SH-SY5Y (cell line): ENCODE measurements around the gene FBLN2.

ENCODE experiments used
- GATA2 ChIP-seq: IDR thresholded peaks from 2 replicates; pipeline ENCODE4 v1.6.1; 2011; ENCODE audit warnings: mild to moderate bottlenecking, low read depth, low read length
- GATA3 ChIP-seq: IDR thresholded peaks from 2 replicates; pipeline ENCODE4 v1.6.1; 2011; ENCODE audit warnings: low read depth, mild to moderate bottlenecking, low read length, moderate library complexity

DNA sequence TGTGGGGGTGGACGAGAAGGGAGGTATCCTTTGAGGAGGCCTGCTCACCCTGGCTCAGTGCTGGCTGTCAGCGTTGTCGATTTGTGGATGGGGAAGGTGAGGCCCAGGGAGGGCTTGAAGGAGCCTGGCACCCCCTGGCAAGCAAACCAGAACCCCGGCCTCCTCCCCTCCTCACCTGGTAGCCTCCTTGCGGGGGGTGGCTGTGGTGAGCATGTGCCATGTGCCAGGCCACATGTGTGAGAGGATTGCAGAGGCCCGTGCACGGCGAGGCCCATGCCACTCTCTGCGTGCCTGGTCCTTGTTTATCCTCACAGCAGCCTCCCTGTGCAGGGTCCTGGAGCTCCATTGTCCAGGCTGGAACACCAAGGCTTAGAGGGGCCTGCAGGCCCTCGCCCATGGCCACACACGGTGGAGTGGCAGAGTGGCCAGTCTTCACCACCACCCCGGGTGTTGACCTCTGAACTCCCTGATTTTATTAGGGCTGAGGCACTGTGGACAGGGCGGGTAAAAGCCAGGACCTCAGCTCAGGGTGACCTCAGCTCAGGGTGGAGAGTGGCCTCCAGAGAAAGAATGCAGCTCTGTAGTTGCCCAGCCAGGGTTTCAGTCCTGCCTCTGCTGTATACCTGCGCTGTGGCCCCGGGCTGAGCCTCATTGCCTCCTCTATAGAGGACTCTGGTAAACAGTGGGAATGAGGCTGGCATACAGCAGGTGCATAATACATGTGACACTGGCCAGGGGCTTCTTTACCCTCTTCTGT is 39.7 kb upstream of the FBLN2 start:
- TF ChIP-seq GATA2 (no peak), GATA3 (no peak)
